Liver (tissue), 9 donors: ENCODE data around the gene NFAT5. TPM values are rescaled to one million over a fixed set of nuclear protein-coding genes. Genes with fewer than 3 reads are reported as not detected.

ENCODE experiments used
- DNase-seq: peaks from one replicate; pipeline ENCODE4 v3.0.0-alpha.2; 2017; ENCODE audit warnings: low spot score
- H3K27ac ChIP-seq, 2 donors: one replicate each; pipeline ENCODE4 v1.7.0; 2013; ENCODE audit warnings: inconsistent platforms in 2 of 2, low read length in 2 of 2, control low read depth in 1 of 2, low read depth in 1 of 2, mild to moderate bottlenecking in 1 of 2
- H3K27me3 ChIP-seq, 4 donors: one replicate each; pipeline versions ENCODE4 v1.6.1 to v1.7.0; 2013; ENCODE audit warnings: low read length in 3 of 4, inconsistent platforms in 1 of 4, mild to moderate bottlenecking in 1 of 4, moderate library complexity in 1 of 4; ENCODE audit not compliant: control insufficient read depth in 4 of 4, insufficient read depth in 4 of 4
- H3K36me3 ChIP-seq, 4 donors: one replicate each; pipeline versions ENCODE4 v1.6.1 to v1.7.0; 2013; ENCODE audit warnings: low read length in 3 of 4, mild to moderate bottlenecking in 3 of 4, low read depth in 1 of 4, moderate library complexity in 1 of 4; ENCODE audit not compliant: control insufficient read depth in 4 of 4, insufficient read depth in 3 of 4
- H3K4me1 ChIP-seq, 4 donors: one replicate each; pipeline versions ENCODE4 v1.6.1 to v1.7.0; 2013; ENCODE audit warnings: low read length in 3 of 4, mild to moderate bottlenecking in 3 of 4, moderate library complexity in 1 of 4; ENCODE audit not compliant: control insufficient read depth in 4 of 4, insufficient read depth in 4 of 4
- H3K4me3 ChIP-seq, 3 donors: one replicate each; pipeline versions ENCODE4 v1.6.1 to v1.7.0; 2013; ENCODE audit warnings: low read length in 3 of 3, control low read depth in 1 of 3, low read depth in 1 of 3, mild to moderate bottlenecking in 1 of 3
- H3K9ac ChIP-seq, 2 donors: one replicate each; pipeline ENCODE4 v1.7.0; 2013; ENCODE audit warnings: low read length in 2 of 2, mild to moderate bottlenecking in 2 of 2, moderate library complexity in 2 of 2, control low read depth in 1 of 2, low read depth in 1 of 2
- H3K9me3 ChIP-seq, 4 donors: one replicate each; pipeline versions ENCODE4 v1.6.1 to v1.7.0; 2013; ENCODE audit warnings: low read length in 3 of 4; ENCODE audit not compliant: control insufficient read depth in 4 of 4
- EGR1 ChIP-seq, 2 donors: IDR thresholded peaks; 2 replicates each; pipeline ENCODE4 v1.6.1; 2016 to 2018; ENCODE audit warnings: antibody characterized with exemption in 2 of 2, low read depth in 2 of 2
- GABPA ChIP-seq, 2 donors: IDR thresholded peaks in 1 of 2; conservative IDR thresholded peaks in 1 of 2; 2 replicates each; pipeline ENCODE4 v1.6.1; 2016; ENCODE audit warnings: antibody characterized with exemption in 2 of 2, mild to moderate bottlenecking in 1 of 2, moderate library complexity in 1 of 2
- HNF4A ChIP-seq, 2 donors: conservative IDR thresholded peaks; 2 replicates each; pipeline ENCODE4 v1.6.1; 2016; ENCODE audit warnings: antibody characterized with exemption in 2 of 2, mild to moderate bottlenecking in 2 of 2
- JUND ChIP-seq, 2 donors: IDR thresholded peaks; 2 replicates each; pipeline ENCODE4 v1.6.1; 2016; ENCODE audit warnings: antibody characterized with exemption in 2 of 2
- RAD21 ChIP-seq, 2 donors: IDR thresholded peaks; 2 replicates each; pipeline ENCODE4 v1.6.1; 2016; ENCODE audit warnings: antibody characterized with exemption in 2 of 2, mild to moderate bottlenecking in 2 of 2
- RXRA ChIP-seq, 2 donors: IDR thresholded peaks; 2 replicates each; pipeline ENCODE4 v1.6.1; 2017 to 2018; ENCODE audit warnings: antibody characterized with exemption in 2 of 2, mild to moderate bottlenecking in 1 of 2
- SP1 ChIP-seq: IDR thresholded peaks from 2 replicates; pipeline ENCODE4 v1.6.1; 2018; ENCODE audit warnings: antibody characterized with exemption, mild to moderate bottlenecking
- TAF1 ChIP-seq: conservative IDR thresholded peaks from 2 replicates; pipeline ENCODE4 v1.6.1; 2016; ENCODE audit warnings: antibody characterized with exemption, mild to moderate bottlenecking
- WGBS: extraction: QIAGEN DNeasy Blood & Tissue Kit; methylation state at CpG from one replicate; pipeline ENCODE4 v1.1.7; 2013; 5-methylcytosine and 5-hydroxymethylcytosine counted together
- polyA plus RNA-seq, 2 donors: library from polyadenylated mRNA; stranded (reverse) in 1 of 2; unstranded in 1 of 2; fragments of 200-250 nt in 1 of 2; fragments of >200 nt in 1 of 2; fragmentation: Nextera tagmentation in 1 of 2; extraction: Ambion mirVana in 1 of 2; gene quantifications; one replicate each; pipeline versions ENCODE4 v1.2.1 to v1.2.3, GENCODE V29; 2013 to 2015
- total RNA-seq, 2 donors: library from RNA; depleted of rRNA; stranded (reverse); fragments of >200 nt; gene quantifications; one replicate each; pipeline ENCODE4 v1.2.3, GENCODE V29; 2014
- TF ChIP-seq, protein P1 (sequence below): IDR thresholded peaks from 2 replicates; pipeline ENCODE4 v1.6.1; 2016; ENCODE audit warnings: antibody characterized with exemption
- TF ChIP-seq, protein P2 (sequence below): IDR thresholded peaks from 2 replicates; pipeline ENCODE4 v1.6.1; 2016; ENCODE audit warnings: antibody characterized with exemption, mild to moderate bottlenecking
- TF ChIP-seq, protein P3 (sequence below): IDR thresholded peaks from 2 replicates; pipeline ENCODE4 v1.6.1; 2016; ENCODE audit warnings: antibody characterized with exemption
- TF ChIP-seq, protein P4 (sequence below): IDR thresholded peaks from 2 replicates; pipeline ENCODE4 v1.6.1; 2016; ENCODE audit warnings: antibody characterized with exemption
- TF ChIP-seq, protein P5 (sequence below): fragments of 150-350 bp; IDR thresholded peaks from 2 replicates; pipeline ENCODE4 v1.5.1; 2017; ENCODE audit warnings: improper control_type of control experiment, low read depth, low read length; ENCODE audit not compliant: missing input control
- donor health status: healthy.
- donor health status: healthy.
- donor health status: healthy.
- donor health status: healthy.
- donor health status: healthy.

NFAT5 gene
- total and polyA plus RNA-seq, 4 donors = 1.5 to 21.0 (median 11.2) TPM

DNA sequence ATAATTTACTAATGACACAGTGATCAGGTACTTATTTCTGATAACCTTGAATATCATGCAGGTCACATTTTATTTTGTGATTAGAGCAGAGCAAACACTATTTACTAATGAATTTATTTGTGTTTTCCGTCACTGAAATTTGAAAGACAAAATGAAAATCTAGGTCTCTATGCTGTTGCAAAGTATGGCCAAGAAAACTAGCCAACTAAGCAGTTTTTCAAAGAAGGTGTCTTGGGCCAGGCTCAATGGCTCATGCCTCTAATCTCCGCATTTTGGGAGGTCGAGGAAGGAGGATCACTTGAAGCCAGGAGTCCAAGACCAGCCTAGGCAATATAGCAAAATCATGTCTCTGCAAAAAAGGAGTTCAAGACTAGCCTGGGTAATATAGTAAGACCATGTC, 3.0 kb upstream of the NFAT5 start:
- 93% methylated on average over 3 of the region's 3 CpGs for WGBS
- no peak for TF ChIP-seq SP1
- TF ChIP-seq, protein P1, sequence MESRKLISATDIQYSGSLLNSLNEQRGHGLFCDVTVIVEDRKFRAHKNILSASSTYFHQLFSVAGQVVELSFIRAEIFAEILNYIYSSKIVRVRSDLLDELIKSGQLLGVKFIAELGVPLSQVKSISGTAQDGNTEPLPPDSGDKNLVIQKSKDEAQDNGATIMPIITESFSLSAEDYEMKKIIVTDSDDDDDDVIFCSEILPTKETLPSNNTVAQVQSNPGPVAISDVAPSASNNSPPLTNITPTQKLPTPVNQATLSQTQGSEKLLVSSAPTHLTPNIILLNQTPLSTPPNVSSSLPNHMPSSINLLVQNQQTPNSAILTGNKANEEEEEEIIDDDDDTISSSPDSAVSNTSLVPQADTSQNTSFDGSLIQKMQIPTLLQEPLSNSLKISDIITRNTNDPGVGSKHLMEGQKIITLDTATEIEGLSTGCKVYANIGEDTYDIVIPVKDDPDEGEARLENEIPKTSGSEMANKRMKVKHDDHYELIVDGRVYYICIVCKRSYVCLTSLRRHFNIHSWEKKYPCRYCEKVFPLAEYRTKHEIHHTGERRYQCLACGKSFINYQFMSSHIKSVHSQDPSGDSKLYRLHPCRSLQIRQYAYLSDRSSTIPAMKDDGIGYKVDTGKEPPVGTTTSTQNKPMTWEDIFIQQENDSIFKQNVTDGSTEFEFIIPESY = no peak

DNA sequence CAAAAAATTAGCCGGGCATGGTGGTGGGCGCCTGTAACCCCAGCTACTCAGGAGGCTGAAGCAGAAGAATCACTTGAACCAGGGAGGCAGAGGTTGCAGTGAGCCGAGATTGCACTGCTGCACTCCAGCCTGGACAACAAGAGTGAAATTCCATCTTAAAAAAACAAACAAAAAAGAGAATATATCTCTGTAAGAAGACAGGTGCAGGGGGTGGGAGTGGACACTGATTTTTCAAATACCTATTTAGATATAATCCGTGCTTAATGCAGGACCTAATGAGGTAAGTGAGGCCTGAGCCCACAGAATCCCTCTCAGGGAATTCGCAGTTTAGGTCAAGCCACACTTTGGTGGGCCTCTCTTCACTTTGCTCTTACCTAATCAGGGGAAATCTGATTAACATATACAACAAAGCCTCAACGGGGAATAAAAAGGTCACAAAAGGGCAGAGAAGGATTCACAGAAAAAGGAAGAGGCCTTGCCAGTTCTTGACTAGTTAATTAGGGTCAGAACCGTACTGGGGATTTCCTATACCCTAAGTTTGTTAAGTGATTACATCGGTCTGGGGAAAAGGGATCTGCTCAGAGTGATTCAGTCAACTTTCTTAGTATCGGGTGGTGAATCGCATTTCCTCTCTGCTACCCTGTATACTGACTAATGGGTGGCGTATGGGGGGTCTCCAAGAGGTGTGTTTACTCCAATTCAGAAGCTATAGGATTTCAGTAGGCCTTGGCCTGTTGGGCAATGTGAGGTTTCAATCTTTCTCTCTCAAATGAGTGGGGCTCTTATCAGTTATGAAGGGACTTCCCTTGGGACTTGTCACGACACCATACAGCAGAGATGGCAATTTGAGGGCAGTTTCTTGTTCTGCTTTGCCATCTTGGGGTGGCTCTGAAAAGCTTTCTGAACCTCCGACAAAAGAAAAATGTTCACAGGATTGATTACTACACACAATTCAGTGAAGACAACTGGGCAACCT, 1.9 kb upstream of the NFAT5 start:
- WGBS = 74% methylated on average over 13 of the region's 13 CpGs
- no peak for DNase-seq
- Histone ChIP-seq H3K27ac (peak overlapping the region in 1 of 2 donors; percentile 46), H3K4me3 (peak overlapping the region in 1 of 3 donors; percentile 92), H3K27me3 (no peaks in the 10 kb centered on the region), H3K9ac (peak overlapping the region in 1 of 2 donors; percentile 98), H3K9me3 (no peaks in the 10 kb centered on the region), H3K36me3 (no peaks in the 10 kb centered on the region), H3K4me1 (peaks cover 3 to 28% (median 22%) of the 10 kb centered on the region in 4 donors)
- no peak for TF ChIP-seq SP1

More for the DNA sequence above, 3.0 kb upstream of the NFAT5 start:
- Histone ChIP-seq H3K4me3 (no peak overlapping the region), H3K9ac (no peak overlapping the region), H3K36me3 (no peaks in the 10 kb centered on the region), H3K27me3 (no peaks in the 10 kb centered on the region), H3K27ac (no peak overlapping the region), H3K9me3 (no peaks in the 10 kb centered on the region), H3K4me1 (peaks cover under 1 to 24% (median 16%) of the 10 kb centered on the region in 4 donors)
- DNase-seq = no peak

DNA sequence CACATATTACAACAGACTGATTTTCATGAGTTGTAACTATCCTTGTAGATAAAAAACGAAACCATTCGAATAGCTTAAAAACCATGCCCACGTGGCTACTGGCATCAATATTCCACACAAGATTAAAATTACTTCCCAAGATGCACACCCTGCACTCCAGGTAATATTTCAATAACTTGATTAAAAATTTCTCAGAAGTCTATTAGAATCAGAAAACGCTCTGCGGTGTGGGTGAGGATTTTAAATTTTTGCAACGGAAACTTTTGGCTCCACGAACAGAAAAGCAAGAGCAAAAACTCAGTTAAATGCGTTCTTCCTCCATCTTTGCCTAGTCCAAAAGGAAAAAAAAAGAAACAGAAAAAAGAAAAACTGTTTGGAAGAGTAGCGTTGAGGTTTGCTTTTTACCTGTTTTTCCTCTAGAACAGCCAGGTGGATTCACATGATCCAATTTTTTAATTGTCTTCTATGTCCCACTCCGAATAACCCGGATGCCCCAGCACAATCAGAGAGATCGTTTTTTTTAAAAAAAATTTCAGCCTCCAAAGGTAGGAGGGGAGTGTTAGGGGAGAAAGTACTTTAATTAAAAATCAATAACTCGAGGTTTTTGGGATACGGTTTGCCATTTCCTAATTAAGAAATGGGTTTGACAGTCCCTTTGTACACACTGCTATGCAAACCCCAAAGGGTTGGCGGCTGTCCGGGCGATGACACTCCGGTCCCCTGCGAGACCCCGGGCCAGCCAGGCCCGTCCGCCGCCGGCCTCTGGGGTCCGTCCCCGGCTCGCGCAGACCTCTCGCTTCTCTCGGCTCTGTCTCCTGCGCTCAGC, 708 bp upstream of the NFAT5 start:
- peak overlapping the region; percentile 44 to 99 (median 92) for H3K4me3 ChIP-seq
- H3K27ac ChIP-seq = peak overlapping the region; percentile 99 to 100
- peaks cover 3 to 28% (median 22%) of the 10 kb centered on the region in 4 donors for H3K4me1 ChIP-seq
- peak overlapping the region; percentile 75 to 98 for H3K9ac ChIP-seq
- H3K36me3 ChIP-seq = no peaks in the 10 kb centered on the region
- H3K27me3 ChIP-seq = no peaks in the 10 kb centered on the region
- 1% methylated on average over 31 of the region's 31 CpGs for WGBS
- DNase-seq = no peak
- H3K9me3 ChIP-seq = no peaks in the 10 kb centered on the region
- TF ChIP-seq, protein P2, sequence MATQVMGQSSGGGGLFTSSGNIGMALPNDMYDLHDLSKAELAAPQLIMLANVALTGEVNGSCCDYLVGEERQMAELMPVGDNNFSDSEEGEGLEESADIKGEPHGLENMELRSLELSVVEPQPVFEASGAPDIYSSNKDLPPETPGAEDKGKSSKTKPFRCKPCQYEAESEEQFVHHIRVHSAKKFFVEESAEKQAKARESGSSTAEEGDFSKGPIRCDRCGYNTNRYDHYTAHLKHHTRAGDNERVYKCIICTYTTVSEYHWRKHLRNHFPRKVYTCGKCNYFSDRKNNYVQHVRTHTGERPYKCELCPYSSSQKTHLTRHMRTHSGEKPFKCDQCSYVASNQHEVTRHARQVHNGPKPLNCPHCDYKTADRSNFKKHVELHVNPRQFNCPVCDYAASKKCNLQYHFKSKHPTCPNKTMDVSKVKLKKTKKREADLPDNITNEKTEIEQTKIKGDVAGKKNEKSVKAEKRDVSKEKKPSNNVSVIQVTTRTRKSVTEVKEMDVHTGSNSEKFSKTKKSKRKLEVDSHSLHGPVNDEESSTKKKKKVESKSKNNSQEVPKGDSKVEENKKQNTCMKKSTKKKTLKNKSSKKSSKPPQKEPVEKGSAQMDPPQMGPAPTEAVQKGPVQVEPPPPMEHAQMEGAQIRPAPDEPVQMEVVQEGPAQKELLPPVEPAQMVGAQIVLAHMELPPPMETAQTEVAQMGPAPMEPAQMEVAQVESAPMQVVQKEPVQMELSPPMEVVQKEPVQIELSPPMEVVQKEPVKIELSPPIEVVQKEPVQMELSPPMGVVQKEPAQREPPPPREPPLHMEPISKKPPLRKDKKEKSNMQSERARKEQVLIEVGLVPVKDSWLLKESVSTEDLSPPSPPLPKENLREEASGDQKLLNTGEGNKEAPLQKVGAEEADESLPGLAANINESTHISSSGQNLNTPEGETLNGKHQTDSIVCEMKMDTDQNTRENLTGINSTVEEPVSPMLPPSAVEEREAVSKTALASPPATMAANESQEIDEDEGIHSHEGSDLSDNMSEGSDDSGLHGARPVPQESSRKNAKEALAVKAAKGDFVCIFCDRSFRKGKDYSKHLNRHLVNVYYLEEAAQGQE = no peak
- TF ChIP-seq HNF4A (conservative IDR thresholded peaks at IDR 0.05) (no peak), GABPA (IDR thresholded peaks at IDR 0.05 in 1 of 2, conservative IDR thresholded peaks at IDR 0.05 in 1 of 2) (no peak), RXRA (IDR thresholded peaks at IDR 0.05) (peak in 1 of 2 donors; percentile 18), EGR1 (IDR thresholded peaks at IDR 0.05; ENCODE audit: low read depth in 2 of 2) (no peak), JUND (IDR thresholded peaks at IDR 0.05) (no peak), TAF1 (no peak), RAD21 (IDR thresholded peaks at IDR 0.05) (no peak)
- TF ChIP-seq, protein P3, sequence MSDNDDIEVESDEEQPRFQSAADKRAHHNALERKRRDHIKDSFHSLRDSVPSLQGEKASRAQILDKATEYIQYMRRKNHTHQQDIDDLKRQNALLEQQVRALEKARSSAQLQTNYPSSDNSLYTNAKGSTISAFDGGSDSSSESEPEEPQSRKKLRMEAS = peak; percentile 21
- TF ChIP-seq, protein P4, sequence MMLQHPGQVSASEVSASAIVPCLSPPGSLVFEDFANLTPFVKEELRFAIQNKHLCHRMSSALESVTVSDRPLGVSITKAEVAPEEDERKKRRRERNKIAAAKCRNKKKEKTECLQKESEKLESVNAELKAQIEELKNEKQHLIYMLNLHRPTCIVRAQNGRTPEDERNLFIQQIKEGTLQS = no peak
- TF ChIP-seq, protein P5, sequence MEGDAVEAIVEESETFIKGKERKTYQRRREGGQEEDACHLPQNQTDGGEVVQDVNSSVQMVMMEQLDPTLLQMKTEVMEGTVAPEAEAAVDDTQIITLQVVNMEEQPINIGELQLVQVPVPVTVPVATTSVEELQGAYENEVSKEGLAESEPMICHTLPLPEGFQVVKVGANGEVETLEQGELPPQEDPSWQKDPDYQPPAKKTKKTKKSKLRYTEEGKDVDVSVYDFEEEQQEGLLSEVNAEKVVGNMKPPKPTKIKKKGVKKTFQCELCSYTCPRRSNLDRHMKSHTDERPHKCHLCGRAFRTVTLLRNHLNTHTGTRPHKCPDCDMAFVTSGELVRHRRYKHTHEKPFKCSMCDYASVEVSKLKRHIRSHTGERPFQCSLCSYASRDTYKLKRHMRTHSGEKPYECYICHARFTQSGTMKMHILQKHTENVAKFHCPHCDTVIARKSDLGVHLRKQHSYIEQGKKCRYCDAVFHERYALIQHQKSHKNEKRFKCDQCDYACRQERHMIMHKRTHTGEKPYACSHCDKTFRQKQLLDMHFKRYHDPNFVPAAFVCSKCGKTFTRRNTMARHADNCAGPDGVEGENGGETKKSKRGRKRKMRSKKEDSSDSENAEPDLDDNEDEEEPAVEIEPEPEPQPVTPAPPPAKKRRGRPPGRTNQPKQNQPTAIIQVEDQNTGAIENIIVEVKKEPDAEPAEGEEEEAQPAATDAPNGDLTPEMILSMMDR = no peak
- TF ChIP-seq, protein P1 = peak; percentile 23
